MM.1S (cell line): Measurements from ENCODE around the gene EXOC6.

ENCODE experiments used
- EZH2 ChIP-seq: fragments of 300-600 bp; sonication (generic); optimal IDR thresholded peaks from 2 replicates; pipeline ENCODE3; 2017; ENCODE audit warnings: low read depth, mild to moderate bottlenecking, antibody characterized with exemption, low read length, mixed read lengths
- TF ChIP-seq, protein P1 (sequence below): fragments of 300-600 bp; sonication (generic); IDR thresholded peaks from 2 replicates; pipeline ENCODE4 v1.5.1; 2016; ENCODE audit warnings: antibody characterized with exemption, low read length, mixed read lengths

DNA sequence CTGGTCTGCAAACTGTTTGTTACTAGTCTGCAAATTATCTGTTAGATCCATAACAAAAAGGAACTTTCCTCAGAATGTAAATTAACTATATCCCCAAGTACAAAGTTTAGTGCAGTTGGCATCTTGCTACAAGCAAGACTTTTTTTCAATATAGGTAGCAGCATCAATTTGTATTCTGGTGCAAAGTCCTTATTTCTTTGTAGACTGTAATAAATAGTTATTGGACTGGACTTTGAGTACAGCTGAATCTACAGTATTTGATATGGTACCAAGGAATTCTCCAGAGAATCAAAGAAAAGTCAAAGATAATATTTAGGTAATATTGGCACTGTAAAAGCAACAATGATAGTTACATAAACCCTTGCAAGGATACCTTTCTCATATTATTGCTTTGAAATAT lies 89.6 kb downstream of the EXOC6 start:
- TF ChIP-seq, protein P1, sequence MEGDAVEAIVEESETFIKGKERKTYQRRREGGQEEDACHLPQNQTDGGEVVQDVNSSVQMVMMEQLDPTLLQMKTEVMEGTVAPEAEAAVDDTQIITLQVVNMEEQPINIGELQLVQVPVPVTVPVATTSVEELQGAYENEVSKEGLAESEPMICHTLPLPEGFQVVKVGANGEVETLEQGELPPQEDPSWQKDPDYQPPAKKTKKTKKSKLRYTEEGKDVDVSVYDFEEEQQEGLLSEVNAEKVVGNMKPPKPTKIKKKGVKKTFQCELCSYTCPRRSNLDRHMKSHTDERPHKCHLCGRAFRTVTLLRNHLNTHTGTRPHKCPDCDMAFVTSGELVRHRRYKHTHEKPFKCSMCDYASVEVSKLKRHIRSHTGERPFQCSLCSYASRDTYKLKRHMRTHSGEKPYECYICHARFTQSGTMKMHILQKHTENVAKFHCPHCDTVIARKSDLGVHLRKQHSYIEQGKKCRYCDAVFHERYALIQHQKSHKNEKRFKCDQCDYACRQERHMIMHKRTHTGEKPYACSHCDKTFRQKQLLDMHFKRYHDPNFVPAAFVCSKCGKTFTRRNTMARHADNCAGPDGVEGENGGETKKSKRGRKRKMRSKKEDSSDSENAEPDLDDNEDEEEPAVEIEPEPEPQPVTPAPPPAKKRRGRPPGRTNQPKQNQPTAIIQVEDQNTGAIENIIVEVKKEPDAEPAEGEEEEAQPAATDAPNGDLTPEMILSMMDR = no peak
- no peak for TF ChIP-seq EZH2
